ENCODE data around the gene HMGB1.

GRCh38 chr13:30463787-30464495, 1.8 kb downstream of the HMGB1 start:
- TF ChIP-seq CTCF (IDR thresholded peaks at IDR 0.05), result no peak
- TF ChIP-seq POLR2AphosphoS5 (IDR thresholded peaks at IDR 0.05), result peak in 1 of 2 donors; percentile 57
